ENCODE results near the gene UBE2O.

DNA sequence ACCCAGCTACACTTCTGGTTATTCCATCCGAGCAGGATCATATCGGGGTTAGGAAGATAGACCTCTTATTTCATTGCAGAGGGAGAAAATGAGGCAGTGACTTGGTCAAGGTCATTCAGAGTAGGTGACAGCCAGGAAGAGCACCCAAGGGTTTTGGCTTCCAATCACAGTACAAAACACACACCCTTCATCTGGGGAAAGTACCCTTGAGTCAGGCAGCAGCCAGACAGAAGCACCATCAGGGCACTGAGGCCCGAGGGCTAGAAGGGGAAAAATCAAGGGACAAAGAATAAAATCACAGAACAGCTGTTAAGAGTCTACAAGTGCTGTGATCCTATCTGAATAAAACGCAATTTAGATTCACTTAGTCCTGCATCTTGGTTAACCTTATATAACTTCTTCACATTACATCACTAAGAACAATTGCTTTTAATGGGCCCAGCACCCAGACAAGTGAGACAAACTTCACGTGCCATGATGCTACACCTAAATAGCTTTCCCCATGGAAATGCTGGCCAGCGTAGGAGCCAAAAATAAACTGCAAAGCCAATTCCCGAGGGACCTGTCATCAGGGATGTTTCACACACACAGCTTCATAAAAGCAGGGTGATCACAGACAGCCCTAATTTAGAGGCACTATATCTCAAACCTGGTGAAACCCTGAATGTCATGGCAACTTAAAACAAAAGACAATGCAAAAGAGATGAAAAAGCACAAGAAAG is 4.9 kb downstream of the UBE2O start:
- TF ChIP-seq EZH2 (IDR thresholded peaks at IDR 0.05; ENCODE audit: insufficient read depth, poor library complexity, severe bottlenecking) (no peak), EZH2phosphoT487 (IDR thresholded peaks at IDR 0.05; ENCODE audit: insufficient read depth, low read depth) (no peak)
